ENCODE results near the gene DLX2. TPM values are rescaled to one million over a fixed set of nuclear protein-coding genes. Genes with fewer than 3 reads are reported as not detected.

DLX2 gene
- total and polyA plus RNA-seq, 5 experiments from 2014 or later = not detected

GRCh38 chr2:172052000-172052983 is 50.4 kb downstream of the DLX2 start:
- no peaks in the 10 kb centered on the region for H3K9me3 Mint-ChIP-seq
- no peaks in the 10 kb centered on the region for H3K4me1 Mint-ChIP-seq
- no peaks in the 10 kb centered on the region for H3K36me3 Mint-ChIP-seq
- no peaks in the 10 kb centered on the region for H3K27me3 Mint-ChIP-seq
- POLR2A ChIA-PET = no interaction called here
- no peak overlapping the region for H3K27ac Mint-ChIP-seq
- ATAC-seq (no peak), DNase-seq (no peak)
- H3K4me3 Mint-ChIP-seq = no peak overlapping the region

- ATAC-seq (no peak), DNase-seq (no peak)
- H3K36me3 Mint-ChIP-seq = no peaks in the 10 kb centered on the region
- peaks cover 2 to 5% (median 4%) of the 10 kb centered on the region in 4 donors for H3K4me1 Mint-ChIP-seq
- H3K27me3 Mint-ChIP-seq = no peaks in the 10 kb centered on the region
- no peak overlapping the region for H3K4me3 Mint-ChIP-seq
- no peaks in the 10 kb centered on the region for H3K9me3 Mint-ChIP-seq
- no peak overlapping the region for H3K27ac Mint-ChIP-seq
- POLR2A ChIA-PET = no interaction called here
These were observed 52.1 kb downstream of the DLX2 start for GRCh38 chr2:172050479-172051125.

- Mint-ChIP-seq H3K27ac (no peak overlapping the region), H3K4me3 (no peak overlapping the region), H3K4me1 (peaks cover 2 to 5% (median 4%) of the 10 kb centered on the region in 4 donors), H3K36me3 (no peaks in the 10 kb centered on the region), H3K9me3 (no peaks in the 10 kb centered on the region), H3K27me3 (no peaks in the 10 kb centered on the region)
- POLR2A ChIA-PET = no interaction called here
- DNase-seq (no peak), ATAC-seq (no peak)
These were observed 53.1 kb downstream of the DLX2 start for GRCh38 chr2:172049567-172050120.

Other genes with a start within 250 kb of the DLX2 start
- gene SLC25A12, start 208.7 kb downstream of the DLX2 start, total RNA-seq = 10 to 100 TPM; 12.6 to 16.6 TPM
- 10 to 100 TPM in 2 of 3 donors, 1 to 10 TPM in 1; 7.9 to 14.0 (median 13.5) TPM for gene SLC25A12, start 208.7 kb downstream of the DLX2 start, polyA plus RNA-seq
- gene HAT1, start 180.4 kb downstream of the DLX2 start, total RNA-seq = 10 to 100 TPM; 29.8 to 30.7 TPM
- 10 to 100 TPM; 65.7 to 68.8 (median 66.2) TPM for gene HAT1, start 180.4 kb downstream of the DLX2 start, polyA plus RNA-seq
- gene METAP1D, start 102.9 kb downstream of the DLX2 start, total RNA-seq = 10 to 100 TPM; 16.4 to 19.6 TPM
- 1 to 10 TPM; 4.2 to 8.3 (median 5.1) TPM for gene METAP1D, start 102.9 kb downstream of the DLX2 start, polyA plus RNA-seq
- gene DLX1, start 17.4 kb downstream of the DLX2 start, total RNA-seq = not detected
- not detected for gene DLX1, start 17.4 kb downstream of the DLX2 start, polyA plus RNA-seq